IMR-90 (cell line): ENCODE measurements around the gene ALDH1L2. TPM values are rescaled to one million over a fixed set of nuclear protein-coding genes. Genes with fewer than 3 reads are reported as not detected.

Experiments
- ATAC-seq: fragments of 200-7000 bp; cut with Tn5 transposase; 2 replicates; pipeline ENCODE4 v1.9.1; 2020; ENCODE audit warnings: low read depth, mild to moderate bottlenecking, moderate library complexity
- BruUV-seq: library from RNA; stranded (reverse); fragments of 400-500 nt; replicated peaks from 2 replicates; lab custom pipeline; 2021; lab: Mats Ljungman, UMichigan
- CTCF ChIA-PET: fragments of 300-600 bp; formaldehyde crosslinking; extraction: SDS; loops from one replicate; lab custom pipeline; 2021; ENCODE audit warnings: antibody characterized with exemption; lab: Yijun Ruan, JAX
- POLR2A ChIA-PET: fragments of 300-600 bp; sonication (Branson Sonifier 250); formaldehyde crosslinking; loops from one replicate; lab custom pipeline; 2022; ENCODE audit warnings: antibody characterized with exemption; ENCODE audit not compliant: unreplicated experiment; lab: Charles Lee
- DNase-seq: peaks from one replicate; pipeline ENCODE4 v3.0.0; 2013
- H2AFZ ChIP-seq: replicated peaks from 2 replicates; pipeline ENCODE3; 2013; ENCODE audit warnings: low read length, mild to moderate bottlenecking; ENCODE audit not compliant: poor library complexity
- H2AK5ac ChIP-seq: 2 replicates; pipeline ENCODE4 v1.6.1; 2013; ENCODE audit warnings: low read depth, low read length, inconsistent platforms
- H2AK9ac ChIP-seq: replicated peaks from 2 replicates; pipeline ENCODE3; 2013; ENCODE audit warnings: mild to moderate bottlenecking, low read depth, low read length, moderate library complexity; ENCODE audit not compliant: poor library complexity
- H2BK120ac ChIP-seq: 2 replicates; pipeline ENCODE4 v1.6.1; 2013; ENCODE audit warnings: low read depth, low read length, inconsistent platforms
- H2BK15ac ChIP-seq: 3 replicates; pipeline ENCODE4 v1.6.1; 2013; ENCODE audit warnings: low read depth, low read length, inconsistent platforms
- H2BK20ac ChIP-seq: 2 replicates; pipeline ENCODE4 v1.6.1; 2013; ENCODE audit warnings: low read depth, mild to moderate bottlenecking, inconsistent platforms, low read length, moderate library complexity
- H2BK5ac ChIP-seq: 2 replicates; pipeline ENCODE4 v1.6.1; 2013; ENCODE audit warnings: mild to moderate bottlenecking, low read depth, low read length, inconsistent platforms; ENCODE audit not compliant: poor library complexity, severe bottlenecking
- H3K14ac ChIP-seq: replicated peaks from 2 replicates; pipeline ENCODE4 v1.6.1; 2013; ENCODE audit warnings: low read depth, low read length, inconsistent platforms
- H3K18ac ChIP-seq: 2 replicates; pipeline ENCODE4 v1.6.1; 2013; ENCODE audit warnings: low read depth, low read length, control low read depth
- H3K23ac ChIP-seq: 2 replicates; pipeline ENCODE4 v1.6.1; 2013; ENCODE audit warnings: low read depth, low read length, inconsistent platforms
- H3K27ac ChIP-seq: 2 replicates; pipeline ENCODE4 v1.5.1; 2013; ENCODE audit warnings: mild to moderate bottlenecking, control low read depth, low read length; ENCODE audit not compliant: insufficient read depth
- H3K27me3 ChIP-seq: 2 replicates; pipeline ENCODE4 v1.6.1; 2013; ENCODE audit warnings: low read length; ENCODE audit not compliant: control insufficient read depth, insufficient read depth
- H3K36me3 ChIP-seq: 2 replicates; pipeline ENCODE4 v1.6.1; 2013; ENCODE audit warnings: low read length, mixed read lengths; ENCODE audit not compliant: control insufficient read depth, insufficient read depth
- H3K4ac ChIP-seq: 2 replicates; pipeline ENCODE4 v1.6.1; 2013; ENCODE audit warnings: low read depth, low read length, inconsistent platforms
- H3K4me1 ChIP-seq: 2 replicates; pipeline ENCODE4 v1.6.1; 2013; ENCODE audit warnings: low read length, mixed read lengths; ENCODE audit not compliant: control insufficient read depth, insufficient read depth
- H3K4me2 ChIP-seq: 2 replicates; pipeline ENCODE4 v1.6.1; 2013; ENCODE audit warnings: low read depth, mild to moderate bottlenecking, control low read depth, low read length, moderate library complexity
- H3K4me3 ChIP-seq: 2 replicates; pipeline ENCODE4 v1.5.1; 2013; ENCODE audit warnings: low read depth, mild to moderate bottlenecking, control low read depth, low read length, moderate library complexity; ENCODE audit not compliant: insufficient read depth
- H3K56ac ChIP-seq: 2 replicates; pipeline ENCODE4 v1.6.1; 2013; ENCODE audit warnings: low read length, inconsistent platforms; ENCODE audit not compliant: insufficient read depth; ENCODE audit errors: extremely low read depth
- H3K79me1 ChIP-seq, 2 experiments: 2 replicates each; pipeline ENCODE4 v1.6.1; 2013; ENCODE audit warnings: low read length in 2 of 2, inconsistent platforms in 1 of 2, low read depth in 1 of 2
- H3K9ac ChIP-seq: 2 replicates; pipeline ENCODE4 v1.6.1; 2013; ENCODE audit warnings: low read depth, low read length, control low read depth
- H3K9me1 ChIP-seq: 2 replicates; pipeline ENCODE4 v1.6.1; 2013; ENCODE audit warnings: low read length, inconsistent platforms; ENCODE audit not compliant: insufficient read depth
- H3K9me3 ChIP-seq: 2 replicates; pipeline ENCODE4 v1.6.1; 2013; ENCODE audit warnings: low read length; ENCODE audit not compliant: control insufficient read depth, insufficient read depth
- H4K20me1 ChIP-seq: 2 replicates; pipeline ENCODE4 v1.6.1; 2013; ENCODE audit warnings: low read length, inconsistent platforms; ENCODE audit not compliant: insufficient read depth
- H4K5ac ChIP-seq: 2 replicates; pipeline ENCODE4 v1.6.1; 2013; ENCODE audit warnings: mild to moderate bottlenecking, low read depth, low read length, control low read depth
- H4K8ac ChIP-seq, 2 experiments: 2 replicates each; pipeline ENCODE4 v1.6.1; 2013; ENCODE audit warnings: low read depth in 2 of 2, low read length in 2 of 2, control low read depth in 1 of 2, inconsistent platforms in 1 of 2
- H4K91ac ChIP-seq: 2 replicates; pipeline ENCODE4 v1.6.1; 2013; ENCODE audit warnings: low read depth, low read length, inconsistent platforms; ENCODE audit not compliant: insufficient read depth
- BHLHE40 ChIP-seq: fragments of 150-350 bp; IDR thresholded peaks from 2 replicates; pipeline ENCODE4 v1.6.1; 2016; ENCODE audit warnings: mild to moderate bottlenecking, low read depth, low read length
- CHD1 ChIP-seq: IDR thresholded peaks from 2 replicates; pipeline ENCODE4 v1.6.1; 2012; ENCODE audit warnings: low read depth, low read length, improper control_type of control experiment
- CTCF ChIP-seq: conservative IDR thresholded peaks from 2 replicates; pipeline ENCODE4 v1.5.1; 2012; ENCODE audit warnings: mild to moderate bottlenecking, low read depth, low read length, improper control_type of control experiment
- FOS ChIP-seq: fragments of 150-350 bp; IDR thresholded peaks from 2 replicates; pipeline ENCODE4 v1.6.1; 2016; ENCODE audit warnings: low read depth, low read length
- MXI1 ChIP-seq: IDR thresholded peaks from 2 replicates; pipeline ENCODE4 v1.6.1; 2012; ENCODE audit warnings: low read depth, mild to moderate bottlenecking, low read length, moderate library complexity, borderline replicate concordance
- POLR2A ChIP-seq: IDR thresholded peaks from 2 replicates; pipeline ENCODE4 v1.6.1; 2012; ENCODE audit warnings: mild to moderate bottlenecking, low read depth, low read length
- USF2 ChIP-seq: fragments of 150-350 bp; IDR thresholded peaks from 2 replicates; pipeline ENCODE4 v1.6.1; 2017; ENCODE audit warnings: mild to moderate bottlenecking, antibody characterized with exemption, low read length, low read depth
- WGBS, 2 experiments: methylation state at CpG; one replicate each; pipeline versions ENCODE4 v1.1.5 to v1.1.7; 2013; ENCODE audit warnings: missing lambda C conversion rate in 2 of 2; ENCODE audit not compliant: insufficient read length in 1 of 2; ENCODE audit errors: extremely low coverage in 2 of 2; 5-methylcytosine and 5-hydroxymethylcytosine counted together
- dilution Hi-C: fragments of 300-500 bp; cut with HindIII; formaldehyde crosslinking; loops from one replicate; pipeline ENCODE4 v1.14.3; 2018; ENCODE audit warnings: low sequenced_read_pairs; ENCODE audit not compliant: unreplicated experiment
- in situ Hi-C: fragments of 300-500 bp; cut with MboI; formaldehyde crosslinking; loops from 3 replicates; pipeline ENCODE4 v1.14.3; 2019; ENCODE audit warnings: low sequenced_read_pairs, inconsistent platforms, mixed read lengths
- intact Hi-C: fragments of 100-400 bp; cut with micrococcal nuclease; formaldehyde crosslinking; loops from 2 replicates; pipeline ENCODE4 v1.10.0; 2022
- polyA plus RNA-seq, 3 experiments: library from polyadenylated mRNA; depleted of rRNA; stranded (reverse); fragments of >200 nt; gene quantifications; 2 replicates each; pipeline ENCODE4 v1.2.3, GENCODE V29; 2012; ENCODE audit warnings: low replicate concordance in 1 of 3
- total RNA-seq: library from RNA; depleted of rRNA; stranded (reverse); fragments of >200 nt; gene quantifications from 2 replicates; pipeline ENCODE4 v1.2.3, GENCODE V29; 2012

The ALDH1L2 gene
- total and polyA plus RNA-seq, 2 of the 4 experiments (the other 2 are of a cell fraction): 21.1 to 22.8 TPM

DNA sequence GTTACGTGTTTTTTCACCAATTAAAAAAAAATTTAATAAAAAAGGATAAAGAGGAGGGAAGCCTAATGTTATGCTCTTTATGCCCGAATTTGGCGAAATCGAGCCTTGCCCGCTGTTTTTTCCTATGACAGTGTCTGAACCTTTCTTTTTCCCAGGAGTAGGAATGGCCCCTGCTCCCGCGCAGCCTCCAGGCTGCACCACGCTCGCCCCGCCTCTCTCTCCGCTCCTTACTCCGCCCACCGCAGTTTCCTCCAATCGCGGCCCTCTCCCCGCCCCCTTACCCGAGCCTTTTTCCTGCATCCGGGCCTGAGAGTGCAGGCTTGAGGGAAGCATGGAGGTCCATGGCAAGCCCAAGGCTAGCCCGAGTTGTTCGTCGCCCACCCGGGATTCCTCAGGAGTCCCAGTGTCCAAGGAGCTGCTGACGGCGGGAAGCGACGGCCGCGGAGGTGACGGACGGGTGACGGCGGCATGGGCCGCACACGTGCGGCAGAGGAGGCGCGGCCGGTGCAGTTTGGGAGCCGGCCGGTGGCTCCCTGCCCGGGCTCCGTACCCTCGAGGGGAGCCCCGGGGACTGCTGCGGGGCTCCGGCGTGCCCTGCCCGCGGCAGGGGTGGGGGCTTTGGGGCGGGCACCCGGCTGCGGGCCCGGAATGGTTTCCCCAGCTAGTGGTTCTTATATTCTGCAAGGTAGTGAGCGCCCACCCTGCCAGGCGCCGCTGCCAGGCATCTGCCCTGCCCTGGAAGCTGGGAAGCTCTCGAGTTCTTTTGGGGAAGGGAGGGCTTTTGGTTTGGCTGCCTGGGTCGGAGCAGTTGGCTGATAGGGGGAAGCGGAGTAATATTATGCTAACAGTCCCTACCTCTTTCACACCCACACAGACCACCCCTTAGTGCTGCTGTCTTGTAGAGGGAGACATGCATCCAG lies 98.0 kb downstream of the ALDH1L2 start, which contains the start of gene NOPCHAP1 (continued):
- no peak for TF ChIP-seq CTCF
- no peak for TF ChIP-seq FOS
- no peak for TF ChIP-seq POLR2A

GRCh38 chr12:104985206-104985605 lies 99.1 kb downstream of the ALDH1L2 start:
- Histone ChIP-seq H3K56ac (no peak overlapping the region), H4K8ac (no peak overlapping the region), H2BK120ac (no peak overlapping the region), H2AK5ac (no peak overlapping the region), H3K4ac (no peak overlapping the region), H4K20me1 (0 out of 2 replicates have a peak, but pooled peaks cover 5% of the 10 kb centered on the region), H2AK9ac (no peak overlapping the region), H3K18ac (no peak overlapping the region), H3K27ac (no peak overlapping the region), H3K4me2 (no peak overlapping the region), H3K79me1 (peaks cover 17 to 18% of the 10 kb centered on the region in 2 experiments), H3K23ac (no peak overlapping the region), H3K4me1 (no peaks in the 10 kb centered on the region), H3K9ac (no peak overlapping the region), H2BK15ac (no peak overlapping the region), H3K14ac (no peak overlapping the region), H4K91ac (no peak overlapping the region), H2BK20ac (no peak overlapping the region), H3K9me3 (no peaks in the 10 kb centered on the region), H2AFZ (no peak overlapping the region), H3K4me3 (no peak overlapping the region), H3K36me3 (no peaks in the 10 kb centered on the region), H4K5ac (no peak overlapping the region), H3K27me3 (peaks cover 6% of the 10 kb centered on the region), H3K9me1 (peaks cover 6% of the 10 kb centered on the region; the same call in 1 of the 2 replicates), H2BK5ac (no peak overlapping the region)
- WGBS, 2 experiments: no CpG with 5 or more reads among the region's 4 CpGs
- DNase-seq (no peak), ATAC-seq (no peak)
- POLR2A ChIA-PET: no interaction called here
- in situ Hi-C loops (no loop called here), dilution Hi-C loops (no loop called here), intact Hi-C loops (no loop called here)
- TF ChIP-seq USF2: no peak
- no peak for TF ChIP-seq BHLHE40
- TF ChIP-seq CTCF: no peak
- TF ChIP-seq CHD1: no peak
- TF ChIP-seq MXI1: no peak
- CTCF ChIA-PET: interaction anchor here (0.5 kb wide), 1 partner anchor 467 kb away, joined by 3 read pairs; no protein-coding TSS in a partner anchor
- BruUV-seq: no TSS peak
